SH-SY5Y (cell line): ENCODE data around the gene MFF.

Experiments used
- GATA2 ChIP-seq: IDR thresholded peaks from 2 replicates; pipeline ENCODE4 v1.6.1; 2011; ENCODE audit warnings: mild to moderate bottlenecking, low read depth, low read length
- GATA3 ChIP-seq: IDR thresholded peaks from 2 replicates; pipeline ENCODE4 v1.6.1; 2011; ENCODE audit warnings: low read depth, mild to moderate bottlenecking, low read length, moderate library complexity

- TF ChIP-seq GATA2 (peak; percentile 11; the same call in 1 of the 2 replicates), GATA3 (no peak)
These were observed 81.4 kb downstream of the MFF start for GRCh38 chr2:227406177-227407031.
